ENCODE data around the gene VCX3A. TPM values are rescaled to one million over a fixed set of nuclear protein-coding genes. Genes with fewer than 3 reads are reported as not detected.

VCX3A gene
- total and polyA plus RNA-seq, 3 donors from 2014 or later: 29.5 to 110 (median 77.3) TPM

- WGBS, 2 donors: 75 to 84% methylated on average over 8 of the region's 8 CpGs
- no peaks in the 10 kb centered on the region for H3K36me3 ChIP-seq (ENCODE audit: low read depth, missing control alignments)
- H3K27me3 ChIP-seq: no peaks in the 10 kb centered on the region
- no peak overlapping the region for H3K4me3 ChIP-seq
- TF ChIP-seq, protein P1, sequence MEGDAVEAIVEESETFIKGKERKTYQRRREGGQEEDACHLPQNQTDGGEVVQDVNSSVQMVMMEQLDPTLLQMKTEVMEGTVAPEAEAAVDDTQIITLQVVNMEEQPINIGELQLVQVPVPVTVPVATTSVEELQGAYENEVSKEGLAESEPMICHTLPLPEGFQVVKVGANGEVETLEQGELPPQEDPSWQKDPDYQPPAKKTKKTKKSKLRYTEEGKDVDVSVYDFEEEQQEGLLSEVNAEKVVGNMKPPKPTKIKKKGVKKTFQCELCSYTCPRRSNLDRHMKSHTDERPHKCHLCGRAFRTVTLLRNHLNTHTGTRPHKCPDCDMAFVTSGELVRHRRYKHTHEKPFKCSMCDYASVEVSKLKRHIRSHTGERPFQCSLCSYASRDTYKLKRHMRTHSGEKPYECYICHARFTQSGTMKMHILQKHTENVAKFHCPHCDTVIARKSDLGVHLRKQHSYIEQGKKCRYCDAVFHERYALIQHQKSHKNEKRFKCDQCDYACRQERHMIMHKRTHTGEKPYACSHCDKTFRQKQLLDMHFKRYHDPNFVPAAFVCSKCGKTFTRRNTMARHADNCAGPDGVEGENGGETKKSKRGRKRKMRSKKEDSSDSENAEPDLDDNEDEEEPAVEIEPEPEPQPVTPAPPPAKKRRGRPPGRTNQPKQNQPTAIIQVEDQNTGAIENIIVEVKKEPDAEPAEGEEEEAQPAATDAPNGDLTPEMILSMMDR (IDR thresholded peaks at IDR 0.05): no peak
- no peak for TF ChIP-seq POLR2A (IDR thresholded peaks at IDR 0.05)
- H3K9me3 ChIP-seq: no peaks in the 10 kb centered on the region
- H3K4me1 ChIP-seq: no peaks in the 10 kb centered on the region
- intact Hi-C loops (cut with DNase I; ENCODE audit: low total_unique reads): no loop called here
- no peak overlapping the region for H3K27ac ChIP-seq
- no peak for DNase-seq
Observed at GRCh38 chrX:6550999-6551398, 16.1 kb upstream of the VCX3A start.

- no peak for TF ChIP-seq POLR2A (IDR thresholded peaks at IDR 0.05)
- TF ChIP-seq, protein P1 (IDR thresholded peaks at IDR 0.05): no peak
- Histone ChIP-seq H3K9me3 (no peaks in the 10 kb centered on the region), H3K4me1 (no peaks in the 10 kb centered on the region), H3K36me3 (ENCODE audit: low read depth, missing control alignments) (no peaks in the 10 kb centered on the region), H3K4me3 (no peak overlapping the region), H3K27me3 (no peaks in the 10 kb centered on the region), H3K27ac (no peak overlapping the region)
- intact Hi-C loops (cut with DNase I; ENCODE audit: low total_unique reads): no loop called here
- no peak for DNase-seq
- WGBS, 2 donors: 82 to 88% methylated on average over 2 to 5 of the region's 5 CpGs
Observed at GRCh38 chrX:6545712-6546111, 10.8 kb upstream of the VCX3A start.

DNA sequence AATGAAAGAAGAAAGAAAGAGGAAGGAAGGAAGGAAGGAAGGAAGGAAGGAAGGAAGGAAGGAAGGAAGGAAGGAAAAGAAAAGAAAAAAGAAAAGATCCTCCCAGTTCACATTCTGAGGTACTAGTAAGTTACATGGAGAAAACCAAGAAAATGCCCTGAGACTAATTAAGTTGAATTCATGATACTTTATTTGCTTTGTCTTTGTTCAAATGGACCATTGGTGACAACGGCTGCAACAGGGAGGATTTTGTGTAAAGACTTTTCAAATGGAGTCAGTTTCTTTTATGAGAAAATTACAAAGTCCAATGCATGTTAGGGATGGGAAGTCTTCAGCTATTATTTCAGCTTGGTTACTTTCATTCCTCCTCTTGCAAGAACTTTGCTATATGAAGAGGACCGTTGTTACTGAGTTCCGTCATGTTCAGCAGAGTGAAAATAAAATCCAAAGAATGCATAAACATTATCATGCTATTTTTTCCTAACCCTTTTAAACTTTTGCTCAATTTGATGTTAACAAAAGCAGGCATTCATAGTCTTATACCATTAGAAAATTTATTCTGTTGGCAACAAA, 8.3 kb downstream of the VCX3A start:
- H3K27me3 ChIP-seq: no peaks in the 10 kb centered on the region
- WGBS, 2 donors: 89 to 93% methylated on average over 3 of the region's 3 CpGs
- intact Hi-C loops (cut with DNase I; ENCODE audit: low total_unique reads): no loop called here

DNA sequence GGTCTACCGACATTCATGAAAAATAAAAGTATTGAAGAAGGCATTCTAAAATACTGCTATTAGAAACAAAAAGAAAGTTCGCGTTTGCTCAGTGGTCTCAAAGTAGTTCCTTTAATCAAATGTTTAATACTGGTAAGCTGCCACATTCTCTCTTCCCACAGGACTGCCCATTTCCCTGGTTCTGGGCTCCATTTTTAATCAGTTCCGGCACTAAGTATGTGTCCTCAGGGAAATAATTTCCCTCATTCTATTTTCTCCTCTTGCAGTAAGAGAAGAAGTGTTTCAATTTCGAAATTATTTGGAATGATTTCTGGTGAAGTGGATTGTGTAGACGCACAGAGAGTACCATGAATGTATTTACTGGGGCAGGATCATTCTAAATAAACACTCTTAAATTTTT, 17.5 kb downstream of the VCX3A start:
- no peak for TF ChIP-seq POLR2A (IDR thresholded peaks at IDR 0.05)
- TF ChIP-seq, protein P1 (IDR thresholded peaks at IDR 0.05): no peak
- H3K4me1 ChIP-seq: no peaks in the 10 kb centered on the region
- H3K4me3 ChIP-seq: no peak overlapping the region
- no peaks in the 10 kb centered on the region for H3K9me3 ChIP-seq
- DNase-seq: no peak
- no peak overlapping the region for H3K27ac ChIP-seq
- H3K36me3 ChIP-seq (ENCODE audit: low read depth, missing control alignments): no peaks in the 10 kb centered on the region
- intact Hi-C loops (cut with DNase I; ENCODE audit: low total_unique reads): no loop called here
- WGBS, 2 donors: 70 to 80% methylated on average over 6 of the region's 6 CpGs
- no peaks in the 10 kb centered on the region for H3K27me3 ChIP-seq

More for the DNA sequence above, 8.3 kb downstream of the VCX3A start:
- DNase-seq: no peak
- TF ChIP-seq POLR2A (IDR thresholded peaks at IDR 0.05): no peak
- TF ChIP-seq, protein P1 (IDR thresholded peaks at IDR 0.05): no peak
- Histone ChIP-seq H3K9me3 (no peaks in the 10 kb centered on the region), H3K36me3 (ENCODE audit: low read depth, missing control alignments) (no peaks in the 10 kb centered on the region), H3K4me1 (no peaks in the 10 kb centered on the region), H3K27ac (no peak overlapping the region), H3K4me3 (no peak overlapping the region)

GRCh38 chrX:6506444-6506843, 28.5 kb downstream of the VCX3A start:
- H3K27me3 ChIP-seq: no peaks in the 10 kb centered on the region
- H3K4me3 ChIP-seq: no peak overlapping the region
- intact Hi-C loops (cut with DNase I; ENCODE audit: low total_unique reads): no loop called here
- 92% methylated on average over 4 of the region's 4 CpGs for WGBS, 2 donors
- H3K27ac ChIP-seq: no peak overlapping the region
- no peak for DNase-seq
- no peaks in the 10 kb centered on the region for H3K4me1 ChIP-seq
- H3K36me3 ChIP-seq (ENCODE audit: low read depth, missing control alignments): no peaks in the 10 kb centered on the region
- no peaks in the 10 kb centered on the region for H3K9me3 ChIP-seq
- TF ChIP-seq, protein P1 (IDR thresholded peaks at IDR 0.05): no peak

Measured in testis (tissue), 3 donors.